Stimulated activated CD4-positive, alpha-beta T cell treated with anti-CD3 and anti-CD28 coated beads, Interleukin-2, amount 100 ng/mL, for 4 hours (primary cell): ENCODE results near the gene RPS15.

Source experiments
- DNase-seq: peaks from one replicate; pipeline ENCODE4 v3.0.0-alpha.2; 2020; ENCODE audit warnings: low read depth

RPS15 gene

DNA sequence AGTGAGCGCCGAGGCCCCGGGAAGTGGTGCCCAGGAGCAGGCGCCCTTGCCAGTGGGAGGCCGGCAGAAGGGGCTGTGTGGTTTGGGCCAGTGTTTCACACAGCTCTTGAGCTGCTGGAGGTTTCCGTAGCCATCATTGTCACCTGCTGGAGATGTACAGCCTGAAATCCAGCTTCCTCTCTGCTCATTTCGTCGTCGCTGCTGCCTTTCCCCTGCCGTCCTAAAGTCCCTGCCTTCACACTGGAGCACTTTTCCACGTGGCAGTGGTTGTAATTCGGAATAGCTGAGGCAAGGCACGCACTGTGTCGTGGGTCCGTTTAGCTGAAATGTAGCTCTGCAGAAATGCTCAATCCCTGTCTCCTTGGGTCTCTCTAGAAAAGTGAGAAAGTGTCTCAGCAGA lies 17.6 kb upstream of the RPS15 start:
- DNase-seq: no peak

DNA sequence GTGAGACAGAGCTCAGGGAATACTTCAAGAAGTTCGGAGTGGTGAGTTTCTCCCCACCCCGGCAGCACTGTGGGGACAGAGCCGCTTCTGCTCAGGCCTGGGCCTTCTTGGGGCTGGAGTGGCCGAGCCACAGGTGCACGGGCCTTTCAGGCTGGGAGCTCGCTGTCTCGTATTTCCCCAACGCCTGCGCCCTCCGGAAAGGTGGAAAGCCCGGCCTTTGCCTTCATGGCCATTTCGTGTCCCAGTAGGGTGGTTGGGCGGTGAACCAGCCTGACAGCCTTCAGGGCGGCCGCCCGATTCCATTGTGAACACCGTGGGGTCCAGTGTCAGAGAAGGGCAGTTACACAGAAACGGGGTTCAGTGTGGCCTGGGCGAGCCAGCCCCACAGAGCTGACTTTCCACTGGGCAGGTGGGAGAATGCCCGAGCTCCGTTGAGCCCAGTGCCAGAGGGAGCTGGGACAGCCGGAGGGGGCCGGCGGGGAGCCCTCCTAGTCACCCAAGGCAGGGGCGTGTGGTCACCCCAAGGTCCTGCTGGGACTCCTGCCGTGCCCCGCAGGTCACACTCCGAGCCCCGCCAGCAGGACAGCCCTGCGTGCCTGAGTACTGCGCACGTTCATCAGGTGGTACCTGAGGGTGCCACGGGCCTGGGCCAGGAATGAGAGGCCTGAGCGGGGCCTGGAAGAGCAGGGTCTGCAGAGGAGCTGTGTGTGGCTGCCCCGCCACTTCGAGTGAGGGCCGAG lies 16.8 kb upstream of the RPS15 start:
- no peak for DNase-seq

DNA sequence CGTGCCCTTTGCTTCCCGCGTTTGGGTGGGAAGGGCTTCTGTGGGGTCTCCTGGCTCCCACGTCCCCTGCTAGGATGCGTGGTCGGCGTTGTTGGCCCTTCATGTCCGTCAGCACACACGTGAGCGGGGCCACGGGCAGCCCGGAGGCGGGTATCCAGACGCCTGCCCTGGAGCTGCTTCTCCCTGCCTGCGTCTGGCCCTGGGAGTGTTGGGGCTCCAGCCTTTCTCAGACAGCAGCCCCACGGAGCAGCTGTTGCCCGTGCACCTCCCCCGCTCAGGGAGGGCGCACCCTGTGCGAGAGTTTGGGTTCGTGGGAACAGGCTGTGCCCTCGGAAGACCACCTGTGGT lies 16.3 kb upstream of the RPS15 start:
- DNase-seq: no peak

DNA sequence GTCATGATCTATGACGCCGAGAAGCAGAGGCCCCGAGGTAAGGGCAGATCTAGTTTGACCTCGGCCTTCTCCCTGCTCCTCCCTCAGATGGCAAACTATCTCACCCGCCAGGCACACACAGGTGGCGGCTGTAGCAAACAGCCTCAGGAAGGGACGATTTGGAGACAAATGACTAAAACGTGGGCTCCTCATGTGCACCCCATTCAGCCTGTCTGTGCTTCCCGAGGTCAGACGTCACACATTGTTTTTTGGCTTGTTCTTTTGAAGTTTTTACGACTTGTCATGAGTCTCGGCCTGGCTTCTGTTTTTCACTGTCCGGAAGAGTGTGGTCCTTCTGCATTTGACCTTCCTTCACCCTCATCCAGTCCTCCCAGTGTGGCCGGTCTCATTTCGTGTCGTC lies 15.8 kb upstream of the RPS15 start:
- DNase-seq: no peak

DNA sequence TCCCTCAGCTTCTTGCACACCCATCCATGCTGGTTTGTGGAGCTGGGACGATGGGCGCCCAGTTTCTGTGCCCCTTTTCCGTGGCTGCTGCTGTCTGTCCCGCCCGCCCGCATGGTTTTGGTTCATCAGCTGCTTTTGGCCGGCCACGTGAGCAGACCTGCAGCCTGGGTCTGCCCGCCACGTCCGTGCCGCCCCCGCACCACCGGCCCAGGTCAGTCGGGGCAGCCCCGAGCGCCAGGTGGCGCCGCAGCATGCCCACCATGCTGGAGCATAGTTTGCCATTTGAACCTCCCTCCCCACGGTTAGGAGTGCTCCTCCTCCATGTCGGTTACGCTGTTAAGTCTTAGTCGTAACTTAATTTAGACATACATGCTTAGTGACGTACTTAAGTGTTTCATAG lies 15.3 kb upstream of the RPS15 start:
- no peak for DNase-seq

DNA sequence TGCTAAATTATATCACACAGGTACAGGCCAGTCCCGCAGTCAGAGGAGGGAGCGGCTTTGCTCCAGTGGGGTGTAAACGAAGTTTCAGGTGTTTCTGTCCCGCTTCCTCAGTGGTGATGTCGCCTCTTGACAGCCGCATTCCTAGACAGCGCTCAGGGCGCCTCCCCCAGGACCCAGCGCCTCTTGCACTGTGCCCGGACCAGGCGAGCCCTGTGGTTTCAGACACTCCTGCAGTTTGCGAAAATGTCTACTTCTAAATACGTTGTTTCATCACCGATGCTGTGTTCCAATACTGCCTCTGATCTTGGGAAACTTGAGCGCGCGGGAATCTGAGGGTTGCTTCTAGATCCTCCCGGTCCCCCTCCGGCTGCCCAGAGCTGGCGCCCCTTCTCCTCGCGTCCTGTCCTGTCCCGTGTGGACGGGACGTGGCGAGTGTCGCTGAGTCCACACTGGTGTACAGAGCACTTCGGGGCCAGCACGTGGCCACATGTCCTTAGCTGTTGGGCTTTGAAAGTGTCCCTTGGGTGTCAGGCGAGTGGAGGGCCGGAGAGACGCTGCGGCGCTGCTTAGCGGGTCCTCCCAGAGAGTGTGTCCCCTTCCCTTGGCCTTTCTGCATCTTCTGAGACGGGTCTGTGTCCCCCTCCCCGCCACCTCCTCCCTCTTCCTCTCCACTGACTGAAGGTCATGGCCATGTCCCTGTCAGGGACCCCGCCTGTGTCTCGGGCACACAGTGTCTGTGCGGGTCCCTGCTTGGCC lies 14.6 kb upstream of the RPS15 start:
- DNase-seq: no peak

DNA sequence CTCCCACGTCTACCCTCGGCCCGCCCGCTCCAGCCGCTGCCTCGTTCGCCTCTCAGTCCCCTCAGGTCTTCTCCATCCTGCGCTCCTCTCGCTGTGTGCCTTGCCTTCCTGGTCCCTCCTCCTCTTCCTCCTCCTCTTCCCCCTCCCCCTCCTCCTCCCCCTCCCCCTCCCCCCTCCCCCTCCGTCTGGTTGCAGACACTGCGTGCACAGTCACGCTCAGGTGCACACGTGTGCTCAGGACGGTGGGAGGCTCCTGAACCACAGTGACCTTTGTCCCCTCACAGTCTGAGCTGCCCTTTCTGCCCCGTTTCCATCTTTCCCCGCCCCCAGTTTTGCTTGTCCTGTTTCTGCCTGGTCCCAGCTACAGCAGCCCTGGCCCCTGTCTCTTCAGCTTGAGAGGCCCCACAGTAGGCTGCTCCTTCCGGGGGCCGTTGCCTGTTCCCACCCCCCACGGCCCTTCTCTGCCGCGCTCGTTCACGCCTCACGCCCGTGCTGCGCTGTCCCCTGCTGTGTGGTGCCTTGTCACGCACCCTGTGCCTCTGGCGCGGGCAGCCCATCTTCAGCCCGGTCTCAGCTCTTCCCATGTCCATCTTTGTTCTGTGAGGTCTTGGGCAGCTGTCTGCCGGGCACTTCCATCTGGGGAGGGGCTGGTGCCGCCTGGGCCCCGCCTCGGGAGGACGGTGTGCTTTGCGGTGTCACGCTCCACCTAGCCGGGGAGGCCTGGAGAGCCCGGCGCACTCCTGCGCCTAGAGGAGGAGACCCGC lies 13.8 kb upstream of the RPS15 start:
- DNase-seq: no peak

DNA sequence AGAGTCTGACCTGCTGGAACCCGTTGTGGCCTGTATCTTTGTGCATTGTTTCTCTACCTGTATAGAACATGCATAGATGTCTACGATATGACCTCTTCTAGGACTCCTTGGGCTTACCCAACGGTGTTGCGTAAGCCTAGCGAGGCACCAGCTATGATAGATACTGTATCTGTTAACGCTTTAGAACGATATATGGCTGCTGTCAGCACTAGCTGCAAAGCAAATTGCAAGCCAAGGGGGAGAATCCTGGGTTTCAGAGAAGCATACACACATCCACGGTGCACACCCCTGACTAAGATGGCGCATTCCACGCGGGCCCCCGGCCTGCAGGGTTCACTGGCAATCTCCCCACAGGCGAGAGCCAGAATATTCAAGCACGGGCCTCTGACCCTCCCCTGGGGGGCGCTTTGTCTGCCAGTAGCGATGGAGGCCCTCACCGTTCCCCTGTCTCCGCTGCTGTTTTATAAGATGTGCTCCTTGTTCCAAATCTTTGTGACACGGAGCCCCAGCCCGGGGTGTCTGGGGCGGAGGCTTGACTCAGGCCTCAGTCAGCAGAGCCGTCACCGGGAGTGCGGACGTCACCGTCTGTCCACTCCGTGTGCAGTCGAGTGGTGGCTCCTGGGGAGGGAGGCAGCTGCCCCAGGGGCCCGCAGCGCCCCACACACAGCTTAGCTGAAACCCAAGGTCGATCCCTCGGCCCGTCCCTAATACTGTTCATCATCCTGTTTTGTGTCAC lies 12.9 kb upstream of the RPS15 start:
- DNase-seq: no peak

- DNase-seq: no peak
Observed at GRCh38 chr19:1425902-1426301, 12.3 kb upstream of the RPS15 start.

DNA sequence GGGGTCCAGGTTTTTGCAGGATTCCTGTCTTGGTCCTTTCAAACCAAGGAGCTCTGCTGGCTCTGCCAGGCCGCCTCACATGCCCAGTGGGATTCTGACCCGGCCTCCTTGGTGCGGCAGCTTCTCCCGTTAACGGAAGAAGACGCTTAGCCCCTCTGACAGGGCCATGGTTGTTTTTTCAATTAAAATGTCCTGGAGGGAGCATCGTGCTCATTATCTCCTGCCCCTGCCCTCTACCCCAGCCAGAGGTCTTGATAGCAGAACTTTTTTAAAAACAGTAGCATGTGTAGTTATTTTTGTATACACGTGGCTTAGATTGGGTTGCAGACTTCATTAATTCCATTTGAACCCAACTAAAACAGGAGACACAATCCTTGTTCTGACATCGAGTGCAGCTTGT lies 11.5 kb upstream of the RPS15 start:
- no peak for DNase-seq

- no peak for DNase-seq
Observed at GRCh38 chr19:1427221-1427920, 10.8 kb upstream of the RPS15 start.

DNA sequence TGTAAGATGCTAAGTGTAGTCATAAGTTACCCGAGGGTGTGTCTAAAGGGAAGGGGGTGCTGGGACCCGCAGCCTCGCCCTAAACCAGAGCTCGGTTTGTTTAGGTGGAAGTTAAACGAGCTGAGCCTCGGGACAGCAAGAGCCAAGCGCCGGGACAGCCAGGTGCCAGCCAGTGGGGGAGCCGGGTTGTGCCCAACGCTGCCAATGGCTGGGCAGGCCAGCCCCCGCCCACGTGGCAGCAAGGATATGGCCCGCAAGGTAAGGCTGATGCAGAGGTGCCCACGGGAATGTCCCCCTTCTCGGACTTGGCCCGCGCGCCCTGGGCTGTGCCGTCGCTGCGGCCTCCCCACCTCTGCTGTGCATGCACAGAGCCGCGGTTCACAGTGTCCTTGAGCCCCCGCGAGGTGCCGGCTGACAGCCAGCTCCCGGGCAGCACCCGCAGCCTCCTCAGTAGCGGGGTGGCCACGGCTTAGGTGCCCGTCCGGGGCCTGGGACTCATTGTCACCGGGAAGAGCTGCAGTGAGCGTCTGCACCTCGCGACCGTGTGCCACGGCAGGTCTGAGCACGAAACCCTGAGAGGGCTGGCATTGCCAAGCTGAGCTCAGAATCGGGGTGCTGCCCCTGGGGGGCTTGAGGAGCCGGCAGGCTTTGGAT lies 9.3 kb upstream of the RPS15 start:
- DNase-seq: no peak

DNA sequence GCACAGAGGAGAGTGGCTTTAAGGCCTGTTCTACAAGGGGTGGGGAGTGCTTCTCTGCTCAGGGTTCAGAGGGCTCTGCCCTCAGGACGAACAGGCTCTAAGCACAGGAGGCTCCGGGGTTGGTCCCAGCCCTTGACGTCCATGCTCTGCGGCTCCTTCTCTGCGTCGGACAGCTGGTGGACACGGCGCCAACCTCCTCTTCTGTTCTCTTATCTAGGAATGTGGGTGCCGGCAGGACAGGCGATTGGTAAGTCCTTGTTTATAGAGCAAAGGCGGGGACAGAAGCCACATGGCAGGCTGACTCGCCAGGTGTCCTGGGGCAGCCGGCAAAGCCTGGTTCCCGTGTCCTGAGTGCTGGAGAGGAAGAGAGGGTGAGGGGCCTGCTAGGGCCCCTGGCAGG lies 8.4 kb upstream of the RPS15 start:
- no peak for DNase-seq

DNA sequence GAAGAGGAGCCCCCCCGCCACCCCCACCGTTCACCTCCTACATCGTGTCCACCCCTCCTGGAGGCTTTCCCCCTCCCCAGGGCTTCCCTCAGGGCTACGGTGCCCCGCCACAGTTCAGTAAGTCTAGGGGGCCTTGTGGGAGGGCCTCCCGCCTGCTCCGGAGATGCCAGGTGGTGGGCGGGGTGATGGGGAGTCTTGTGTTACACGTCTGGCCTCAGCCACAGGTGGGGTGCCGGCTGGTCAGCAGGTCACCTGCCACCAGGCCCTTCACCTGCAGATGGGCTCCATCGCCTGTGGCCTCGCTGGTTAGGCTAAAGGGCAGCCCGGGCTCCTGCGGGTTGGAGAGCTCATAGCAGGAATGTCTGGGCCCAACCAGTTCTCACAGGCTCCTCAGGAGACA lies 8.0 kb upstream of the RPS15 start:
- DNase-seq: no peak

DNA sequence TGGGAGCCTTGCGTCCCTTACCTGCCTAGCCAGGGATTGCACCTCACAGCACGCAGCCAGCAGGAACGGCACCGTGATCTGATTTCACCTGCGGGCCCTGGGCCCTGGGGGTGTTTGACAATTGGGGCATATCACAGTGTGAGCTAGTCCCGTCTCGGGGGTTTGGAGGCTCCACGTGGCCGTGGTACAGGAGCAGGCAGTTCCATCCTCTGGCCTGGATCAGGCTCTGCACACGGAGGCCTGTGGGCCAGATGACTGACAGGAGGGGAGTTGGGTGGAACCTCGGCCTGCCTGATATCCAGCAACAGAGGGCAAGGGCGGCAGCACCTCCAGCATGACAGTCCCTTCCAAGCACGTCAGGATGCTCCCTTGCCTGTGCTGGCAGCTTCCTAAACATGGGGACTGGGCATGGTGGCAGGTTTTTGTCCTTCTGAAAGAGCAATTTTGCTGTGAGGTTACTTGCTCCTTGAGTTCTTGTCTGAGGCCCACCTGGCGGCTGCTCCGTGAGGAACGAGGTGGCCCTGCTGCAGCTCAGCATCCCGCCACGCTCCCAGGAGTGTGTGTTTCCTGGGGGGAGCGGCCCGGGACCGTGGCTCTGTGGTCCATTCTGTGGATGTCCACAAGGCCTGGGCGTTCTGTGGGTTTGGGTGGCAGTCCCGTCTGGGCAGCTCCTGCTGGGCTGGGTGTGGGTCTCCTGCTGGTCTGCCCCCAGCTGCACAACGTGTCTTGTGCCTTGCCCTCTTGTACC lies 6.3 kb upstream of the RPS15 start:
- no peak for DNase-seq

- no peak for DNase-seq
Observed at GRCh38 chr19:1432507-1432887, 5.7 kb upstream of the RPS15 start.

DNA sequence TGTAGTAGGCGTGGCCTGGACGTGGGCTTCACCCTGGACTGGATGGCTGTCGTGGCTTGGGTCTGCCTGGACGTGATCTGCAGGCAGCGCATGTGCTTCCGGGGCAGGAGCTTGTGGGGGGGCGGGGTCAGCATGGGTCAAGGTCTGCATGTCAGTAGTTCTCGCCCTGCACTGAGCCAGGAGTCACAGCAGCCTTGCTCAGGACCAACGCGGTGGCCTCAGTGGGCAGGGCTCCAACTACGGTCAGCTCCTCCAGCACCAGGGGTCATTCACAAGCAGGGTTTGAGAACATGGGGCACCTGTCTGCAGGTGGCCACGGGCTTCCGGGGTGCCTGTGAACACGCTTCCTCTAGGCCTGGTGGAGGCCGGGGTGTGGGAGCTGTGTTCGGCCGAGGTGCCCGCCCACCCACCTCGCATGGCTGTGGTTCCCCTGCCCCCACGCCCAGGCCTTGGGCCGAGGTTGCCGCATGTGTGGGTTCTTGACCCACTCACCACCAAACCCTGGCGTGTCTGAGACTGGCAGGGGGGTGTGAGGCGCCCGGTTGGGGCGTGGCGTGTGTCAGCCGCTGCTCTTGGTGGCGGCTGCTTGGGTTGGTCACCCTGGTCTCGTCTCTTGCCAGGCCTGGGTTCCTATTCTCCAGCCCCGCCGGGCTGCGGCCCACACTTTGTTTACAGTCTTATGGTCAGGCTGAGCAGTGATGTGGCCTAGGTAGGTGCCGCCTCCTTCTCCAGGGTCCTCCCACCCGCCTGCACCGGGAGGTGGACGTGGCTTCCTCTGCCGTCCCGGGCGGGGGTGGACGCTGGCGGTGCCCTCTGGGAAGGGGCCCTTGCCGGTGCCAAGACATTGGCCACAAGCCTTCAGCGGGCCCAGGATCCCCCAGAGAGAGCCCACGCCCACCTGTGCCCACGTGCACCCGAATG lies 4.8 kb upstream of the RPS15 start:
- DNase-seq: no peak

- no peak for DNase-seq
Observed at GRCh38 chr19:1434040-1434366, 4.2 kb upstream of the RPS15 start.

DNA sequence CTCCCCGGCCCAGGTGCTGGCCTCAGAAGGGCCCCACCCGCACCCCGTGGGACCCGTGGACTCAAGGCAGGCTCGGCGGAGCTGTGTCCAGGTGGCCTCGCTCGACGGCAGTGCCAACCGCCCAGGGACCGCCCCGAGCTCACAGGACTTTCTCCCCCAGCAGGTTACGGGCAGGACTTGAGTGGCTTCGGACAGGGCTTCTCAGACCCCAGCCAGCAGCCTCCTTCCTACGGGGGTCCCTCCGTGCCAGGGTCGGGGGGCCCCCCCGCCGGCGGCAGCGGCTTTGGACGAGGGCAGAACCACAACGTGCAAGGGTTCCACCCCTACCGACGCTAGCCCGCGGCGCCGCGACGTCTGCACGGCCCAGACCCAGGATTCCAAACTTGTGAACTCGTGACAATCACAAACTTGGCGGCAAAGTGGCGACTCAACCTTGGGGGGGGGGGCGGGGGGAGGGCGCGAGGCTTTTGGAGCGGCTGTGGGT lies 3.6 kb upstream of the RPS15 start:
- no peak for DNase-seq
